Measurements from ENCODE around the gene KRT6A.

DNA sequence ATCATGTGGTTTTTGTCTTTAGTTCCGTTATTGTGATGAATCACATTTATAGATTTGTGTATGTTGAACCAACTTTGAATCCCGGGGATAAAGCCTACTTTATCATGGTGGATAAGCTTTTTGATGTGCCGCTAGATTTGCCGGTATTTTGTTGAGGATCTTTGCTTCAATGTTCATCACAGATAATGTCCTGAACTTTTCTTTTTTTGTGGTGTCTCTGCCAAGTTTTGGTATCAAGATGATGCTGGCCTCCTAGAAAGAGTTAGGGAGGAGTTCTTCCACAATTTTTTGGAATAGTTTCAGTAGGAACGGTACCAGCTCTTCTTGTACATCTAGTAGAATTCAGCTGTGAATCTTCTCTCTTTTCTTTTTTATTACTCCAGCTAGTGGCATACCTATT, 34.2 kb downstream of the KRT6A start:
- TF ChIP-seq, protein P1, sequence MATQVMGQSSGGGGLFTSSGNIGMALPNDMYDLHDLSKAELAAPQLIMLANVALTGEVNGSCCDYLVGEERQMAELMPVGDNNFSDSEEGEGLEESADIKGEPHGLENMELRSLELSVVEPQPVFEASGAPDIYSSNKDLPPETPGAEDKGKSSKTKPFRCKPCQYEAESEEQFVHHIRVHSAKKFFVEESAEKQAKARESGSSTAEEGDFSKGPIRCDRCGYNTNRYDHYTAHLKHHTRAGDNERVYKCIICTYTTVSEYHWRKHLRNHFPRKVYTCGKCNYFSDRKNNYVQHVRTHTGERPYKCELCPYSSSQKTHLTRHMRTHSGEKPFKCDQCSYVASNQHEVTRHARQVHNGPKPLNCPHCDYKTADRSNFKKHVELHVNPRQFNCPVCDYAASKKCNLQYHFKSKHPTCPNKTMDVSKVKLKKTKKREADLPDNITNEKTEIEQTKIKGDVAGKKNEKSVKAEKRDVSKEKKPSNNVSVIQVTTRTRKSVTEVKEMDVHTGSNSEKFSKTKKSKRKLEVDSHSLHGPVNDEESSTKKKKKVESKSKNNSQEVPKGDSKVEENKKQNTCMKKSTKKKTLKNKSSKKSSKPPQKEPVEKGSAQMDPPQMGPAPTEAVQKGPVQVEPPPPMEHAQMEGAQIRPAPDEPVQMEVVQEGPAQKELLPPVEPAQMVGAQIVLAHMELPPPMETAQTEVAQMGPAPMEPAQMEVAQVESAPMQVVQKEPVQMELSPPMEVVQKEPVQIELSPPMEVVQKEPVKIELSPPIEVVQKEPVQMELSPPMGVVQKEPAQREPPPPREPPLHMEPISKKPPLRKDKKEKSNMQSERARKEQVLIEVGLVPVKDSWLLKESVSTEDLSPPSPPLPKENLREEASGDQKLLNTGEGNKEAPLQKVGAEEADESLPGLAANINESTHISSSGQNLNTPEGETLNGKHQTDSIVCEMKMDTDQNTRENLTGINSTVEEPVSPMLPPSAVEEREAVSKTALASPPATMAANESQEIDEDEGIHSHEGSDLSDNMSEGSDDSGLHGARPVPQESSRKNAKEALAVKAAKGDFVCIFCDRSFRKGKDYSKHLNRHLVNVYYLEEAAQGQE (IDR thresholded peaks at IDR 0.05; ENCODE audit: low read depth): no peak
- TF ChIP-seq NFIC (IDR thresholded peaks at IDR 0.05) (no peak), EGR1 (IDR thresholded peaks at IDR 0.05) (no peak), FOXM1 (IDR thresholded peaks at IDR 0.05; ENCODE audit: borderline replicate concordance, low read depth) (no peak), EP300 (IDR thresholded peaks at IDR 0.05; ENCODE audit: borderline replicate concordance) (no peak), MAX (IDR thresholded peaks at IDR 0.05) (no peak)
